Loucy (cell line): ENCODE measurements around the gene PTGDR2.

Experiments used
- CTCF ChIP-seq: fragments of 200-600 bp; sonication (generic); conservative IDR thresholded peaks from 2 replicates; pipeline ENCODE4 v1.5.1; 2014; ENCODE audit warnings: mild to moderate bottlenecking, antibody characterized with exemption, low read length
- EZH2phosphoT487 ChIP-seq: fragments of 200-600 bp; IDR thresholded peaks from 2 replicates; pipeline ENCODE4 v1.6.1; 2018; ENCODE audit warnings: antibody characterized with exemption, mild to moderate bottlenecking, moderate library complexity, borderline replicate concordance

DNA sequence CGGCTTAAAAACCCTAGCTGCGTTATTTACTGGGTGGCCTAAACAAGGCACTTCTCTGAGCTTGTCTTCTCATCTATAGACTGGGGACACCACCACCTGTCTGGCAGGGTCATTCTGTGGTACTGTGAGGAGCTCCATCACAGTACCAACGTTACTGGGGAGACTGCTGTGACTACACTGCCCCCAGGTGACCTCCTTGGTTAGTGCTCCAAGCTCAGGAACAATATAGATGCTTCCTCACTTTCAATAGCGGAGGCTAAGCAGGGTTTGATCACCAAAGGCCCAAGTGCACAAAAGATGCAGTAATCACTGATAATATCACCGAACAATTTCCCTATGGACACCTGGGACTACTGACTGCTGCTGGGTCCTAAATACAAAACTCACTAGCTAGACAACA lies 31.8 kb upstream of the PTGDR2 start:
- TF ChIP-seq CTCF (peak; percentile 95), EZH2phosphoT487 (no peak)
